Right ventricle myocardium inferior (tissue), 1 donor: ENCODE measurements around the gene G3BP1. TPM values are rescaled to one million over a fixed set of nuclear protein-coding genes. Genes with fewer than 3 reads are reported as not detected.
"Not testable (repeated sequence)": the region's sequence is repeated elsewhere in the genome, so short reads cannot be mapped to it uniquely, and the experiment has no call there.

Experiments
- ATAC-seq: fragments of 200-7000 bp; cut with Tn5 transposase; one replicate; pipeline ENCODE4 v1.9.1; 2020; ENCODE audit warnings: mild to moderate bottlenecking, moderate library complexity
- DNase-seq: peaks from one replicate; pipeline ENCODE4 v3.0.0; 2021; ENCODE audit errors: missing footprints
- intact Hi-C: fragments of 100-400 bp; cut with DNase I; formaldehyde crosslinking; loops from one replicate; pipeline ENCODE4 v1.11.0; 2022
- total RNA-seq: library from RNA; stranded (reverse); fragmentation: NEBNext Ultra II Directional; extraction: Animal tissue kit (Norgen Biotek cat#: 25700); gene quantifications from one replicate; pipeline ENCODE4 v1.2.1, GENCODE V29; 2021
- donor health status: DM: no; HTN: yes; CAD: no; lungs with severe emphysema.

The G3BP1 gene
- total RNA-seq, 1 donor from 2014 or later: 114 TPM

- intact Hi-C loops: no loop called here
- DNase-seq (no peak), ATAC-seq (no peak)
Measured at GRCh38 chr5:151780348-151780747, 8.6 kb downstream of the G3BP1 start.

GRCh38 chr5:151781201-151781600 lies 9.4 kb downstream of the G3BP1 start:
- ATAC-seq: no peak
- intact Hi-C loops: no loop called here
- DNase-seq: no peak

- intact Hi-C loops, DNase-seq, ATAC-seq: not testable (repeated sequence)
Measured at GRCh38 chr5:151783664-151784063, 11.9 kb downstream of the G3BP1 start.

- no peak for ATAC-seq
- intact Hi-C loops: no loop called here
Measured at GRCh38 chr5:151784141-151784540, 12.4 kb downstream of the G3BP1 start.

GRCh38 chr5:151786468-151786867 lies 14.7 kb downstream of the G3BP1 start:
- intact Hi-C loops: no loop called here
- no peak for ATAC-seq

More at GRCh38 chr5:151784141-151784540, 12.4 kb downstream of the G3BP1 start:
- DNase-seq: no peak

GRCh38 chr5:151787817-151788216 lies 16.1 kb downstream of the G3BP1 start:
- intact Hi-C loops: no loop called here
- DNase-seq: no peak
- no peak for ATAC-seq

More at GRCh38 chr5:151786468-151786867, 14.7 kb downstream of the G3BP1 start:
- DNase-seq: no peak

GRCh38 chr5:151793358-151793757 lies 21.6 kb downstream of the G3BP1 start:
- DNase-seq: no peak
- intact Hi-C loops: no loop called here
- ATAC-seq: no peak

- intact Hi-C loops: no loop called here
- ATAC-seq (no peak), DNase-seq (no peak)
Measured at GRCh38 chr5:151795426-151795825, 23.7 kb downstream of the G3BP1 start.

GRCh38 chr5:151798674-151799073 lies 26.9 kb downstream of the G3BP1 start:
- no peak for DNase-seq
- no peak for ATAC-seq
- intact Hi-C loops: no loop called here

- intact Hi-C loops: no loop called here
- ATAC-seq: no peak
- DNase-seq: no peak
Measured at GRCh38 chr5:151799407-151799806, 27.7 kb downstream of the G3BP1 start.

GRCh38 chr5:151800532-151800931 lies 28.8 kb downstream of the G3BP1 start:
- intact Hi-C loops: no loop called here
- DNase-seq (no peak), ATAC-seq (no peak)

GRCh38 chr5:151805414-151806223 lies 33.9 kb downstream of the G3BP1 start:
- ATAC-seq (peak; percentile 92), DNase-seq (no peak)
- intact Hi-C loops: no loop called here

GRCh38 chr5:151808451-151809169 lies 36.9 kb downstream of the G3BP1 start:
- ATAC-seq: no peak
- DNase-seq: no peak
- intact Hi-C loops: no loop called here

GRCh38 chr5:151810449-151810848 lies 38.7 kb downstream of the G3BP1 start:
- intact Hi-C loops: no loop called here
- DNase-seq (no peak), ATAC-seq (no peak)

GRCh38 chr5:151810897-151811296 lies 39.1 kb downstream of the G3BP1 start:
- ATAC-seq (no peak), DNase-seq (no peak)
- intact Hi-C loops: no loop called here

GRCh38 chr5:151811593-151812321 lies 40.0 kb downstream of the G3BP1 start:
- intact Hi-C loops: no loop called here
- ATAC-seq (peak; percentile 89), DNase-seq (no peak)

GRCh38 chr5:151812757-151813309 lies 41.1 kb downstream of the G3BP1 start:
- ATAC-seq (peak; percentile 75), DNase-seq (no peak)
- intact Hi-C loops: no loop called here

GRCh38 chr5:151815051-151815450 lies 43.3 kb downstream of the G3BP1 start:
- intact Hi-C loops: no loop called here
- ATAC-seq: no peak

GRCh38 chr5:151819830-151820229 lies 48.1 kb downstream of the G3BP1 start:
- ATAC-seq (peak; percentile 27), DNase-seq (no peak)
- intact Hi-C loops: loop anchor here (5.0 kb wide), 1 partner anchor 532 kb away; no protein-coding TSS in a partner anchor

More at GRCh38 chr5:151815051-151815450, 43.3 kb downstream of the G3BP1 start:
- DNase-seq: no peak
